GM23338 (cell line): ENCODE results near the gene SMG9. TPM values are rescaled to one million over a fixed set of nuclear protein-coding genes. Genes with fewer than 3 reads are reported as not detected.
A peak's percentile ranks its signal among the peaks of the same experiment; 100 is the strongest.
"Not testable (repeated sequence)": the region's sequence is repeated elsewhere in the genome, so short reads cannot be mapped to it uniquely, and the experiment has no call there.

ENCODE experiments used
- ATAC-seq: fragments of 200-7000 bp; cut with Tn5 transposase; 3 replicates; pipeline ENCODE4 v1.9.1; 2020
- DNase-seq: peaks from one replicate; pipeline ENCODE4 v3.0.0-alpha.2; 2015; ENCODE audit warnings: low spot score
- H2AFZ ChIP-seq: fragments of 200-600 bp; sonication (generic); 2 replicates; pipeline ENCODE4 v1.8.0; 2016; ENCODE audit warnings: antibody characterized with exemption, mild to moderate bottlenecking, moderate library complexity
- H3F3A ChIP-seq: fragments of 200-600 bp; sonication (generic); replicated peaks from 2 replicates; pipeline ENCODE4 v1.8.0; 2017; ENCODE audit warnings: antibody characterized with exemption, mixed run types, low read depth
- H3K27ac ChIP-seq: fragments of 200-600 bp; sonication (generic); 2 replicates; pipeline ENCODE4 v1.6.1; 2016; ENCODE audit warnings: low read depth
- H3K27me3 ChIP-seq: fragments of 200-600 bp; sonication (generic); 2 replicates; pipeline ENCODE4 v1.8.0; 2016; ENCODE audit warnings: mild to moderate bottlenecking, mixed run types, moderate library complexity; ENCODE audit not compliant: insufficient read depth
- H3K36me3 ChIP-seq: fragments of 200-600 bp; sonication (generic); 2 replicates; pipeline ENCODE4 v1.8.0; 2016; ENCODE audit warnings: mild to moderate bottlenecking; ENCODE audit not compliant: insufficient read depth
- H3K4me1 ChIP-seq: fragments of 200-600 bp; sonication (generic); 2 replicates; pipeline ENCODE4 v1.8.0; 2016; ENCODE audit warnings: mild to moderate bottlenecking, moderate library complexity; ENCODE audit not compliant: insufficient read depth
- H3K4me2 ChIP-seq: fragments of 200-600 bp; sonication (generic); 2 replicates; pipeline ENCODE4 v1.7.1; 2017; ENCODE audit warnings: mixed run types
- H3K4me3 ChIP-seq: fragments of 200-600 bp; sonication (generic); 2 replicates; pipeline ENCODE4 v1.6.1; 2016; ENCODE audit warnings: mixed run types
- H3K79me2 ChIP-seq: fragments of 200-600 bp; sonication (generic); replicated peaks from 2 replicates; pipeline ENCODE4 v1.8.0; 2017; ENCODE audit warnings: mild to moderate bottlenecking; ENCODE audit not compliant: insufficient read depth
- H3K9me2 ChIP-seq: fragments of 200-600 bp; sonication (generic); 2 replicates; pipeline ENCODE4 v1.8.0; 2017; ENCODE audit not compliant: insufficient read depth
- H4K20me1 ChIP-seq: fragments of 200-600 bp; sonication (generic); replicated peaks from 2 replicates; pipeline ENCODE4 v1.8.0; 2017; ENCODE audit warnings: mild to moderate bottlenecking; ENCODE audit not compliant: insufficient read depth
- H3K27ac Mint-ChIP-seq: 2 replicates; pipeline ENCODE4 v1.8.0; 2020; ENCODE audit warnings: inconsistent platforms, mild to moderate bottlenecking, moderate library complexity, mixed read lengths
- H3K27me3 Mint-ChIP-seq: 3 replicates; pipeline ENCODE4 v1.8.0; 2022; ENCODE audit warnings: low read depth, mild to moderate bottlenecking, moderate library complexity, mixed read lengths, inconsistent platforms; ENCODE audit not compliant: insufficient read depth, poor library complexity
- H3K36me3 Mint-ChIP-seq: 3 replicates; pipeline ENCODE4 v1.8.0; 2021; ENCODE audit warnings: low read depth, mild to moderate bottlenecking, inconsistent platforms, moderate library complexity, mixed read lengths
- H3K4me1 Mint-ChIP-seq: 3 replicates; pipeline ENCODE4 v1.8.0; 2020; ENCODE audit warnings: mild to moderate bottlenecking, inconsistent platforms, mixed read lengths
- H3K4me3 Mint-ChIP-seq: 3 replicates; pipeline ENCODE4 v1.8.0; 2021; ENCODE audit warnings: moderate library complexity, mild to moderate bottlenecking, inconsistent platforms, mixed read lengths
- H3K9me3 Mint-ChIP-seq: 3 replicates; pipeline ENCODE4 v1.8.0; 2020; ENCODE audit warnings: moderate library complexity, mild to moderate bottlenecking, inconsistent platforms, mixed read lengths
- CREB1 ChIP-seq: fragments of 250-450 bp; sonication (Bioruptor Pico); IDR thresholded peaks from 2 replicates; pipeline ENCODE4 v1.5.0; 2020; ENCODE audit warnings: low read depth, mild to moderate bottlenecking, moderate library complexity
- EZH2 ChIP-seq: fragments of 200-600 bp; sonication (generic); IDR thresholded peaks from one replicate; pipeline ENCODE4 v1.8.0; 2017; ENCODE audit warnings: antibody characterized with exemption, mild to moderate bottlenecking, low read depth; ENCODE audit not compliant: unreplicated experiment
- POLR2AphosphoS5 ChIP-seq: IDR thresholded peaks from 2 replicates; pipeline ENCODE4 v1.6.1; 2016; ENCODE audit warnings: antibody characterized with exemption, low read depth
- ZNF331 ChIP-seq: fragments of 250-450 bp; sonication (Bioruptor Pico); IDR thresholded peaks from 2 replicates; pipeline ENCODE4 v1.5.0; 2020; ENCODE audit warnings: low read depth, mild to moderate bottlenecking, moderate library complexity
- polyA plus RNA-seq: library from polyadenylated mRNA; unstranded; fragments of >200 nt; fragmentation: Nextera tagmentation; extraction: Ambion mirVana; gene quantifications from 2 replicates; pipeline ENCODE4 v1.2.1, GENCODE V29; 2016
- total RNA-seq: library from RNA; depleted of rRNA; stranded (reverse); fragments of >200 nt; shearing (Covaris generic); gene quantifications from 2 replicates; pipeline ENCODE4 v1.2.3, GENCODE V29; 2014
- TF ChIP-seq, protein P1 (sequence below): IDR thresholded peaks from one replicate; pipeline ENCODE4 v1.6.1; 2018; ENCODE audit warnings: antibody characterized with exemption; ENCODE audit not compliant: unreplicated experiment
- TF ChIP-seq, protein P2 (sequence below), 2 experiments: fragments of 200-600 bp in 1 of 2; sonication (generic) in 1 of 2; conservative IDR thresholded peaks; 2 replicates each; pipeline versions ENCODE4 v1.5.1 to v1.6.1; 2016 to 2017; ENCODE audit warnings: antibody characterized with exemption in 2 of 2, low read depth in 2 of 2, mild to moderate bottlenecking in 2 of 2, moderate library complexity in 1 of 2

SMG9 gene
- total and polyA plus RNA-seq, 2 experiments from 2014 or later: 13.2 to 14.0 TPM

DNA sequence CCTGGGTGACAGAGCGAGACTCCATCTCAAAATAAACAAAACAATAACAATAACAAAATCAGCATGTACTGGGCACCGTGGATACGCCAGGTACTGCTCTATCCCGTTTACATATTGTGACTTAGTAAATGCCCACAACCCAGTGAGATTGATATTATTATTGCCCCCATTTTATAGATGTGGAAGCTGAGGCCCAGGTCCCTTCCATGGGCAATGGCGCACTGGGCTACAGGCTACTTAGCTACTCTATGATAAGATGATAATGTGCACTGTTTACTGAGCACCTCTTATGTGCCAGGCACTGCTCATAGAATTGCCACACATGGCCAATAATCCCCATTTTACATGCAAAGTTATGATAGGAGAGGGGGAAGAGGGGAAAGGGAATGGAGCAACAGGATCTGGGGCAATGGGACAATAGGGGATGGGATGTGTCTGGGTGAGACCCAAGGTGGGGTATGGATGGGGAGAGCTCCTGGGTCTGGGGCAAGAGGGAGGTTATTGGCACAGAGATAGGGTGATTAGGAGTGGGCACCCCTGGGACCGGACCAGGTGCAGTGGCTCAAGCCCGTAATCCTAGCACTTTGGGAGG is 20.6 kb upstream of the SMG9 start (continued):
- no peak for TF ChIP-seq CREB1 (CRISPR knock-in tag)

DNA sequence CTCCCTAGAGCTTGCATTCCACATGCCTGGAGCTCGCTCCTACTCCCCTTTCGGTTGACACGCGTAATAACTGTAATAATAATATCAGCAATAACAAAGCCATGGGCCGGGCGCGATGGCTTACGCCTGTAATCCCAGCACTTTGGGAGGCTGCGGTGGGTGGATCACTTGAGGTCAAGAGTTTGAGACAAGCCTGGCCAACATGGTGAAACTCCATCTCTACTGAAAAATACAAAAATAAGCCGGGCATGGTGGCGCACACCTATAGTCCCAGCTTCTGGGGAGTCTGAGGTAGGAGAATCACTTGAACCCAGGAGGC is 20.1 kb upstream of the SMG9 start:
- Mint-ChIP-seq H3K27me3 (peaks cover 52% of the 10 kb centered on the region), H3K4me1 (peaks cover 45% of the 10 kb centered on the region), H3K4me3 (peak overlapping the region; percentile 72)
- H4K20me1 ChIP-seq, H3K9me2 ChIP-seq, H3K27ac Mint-ChIP-seq, H3K9me3 Mint-ChIP-seq, H3F3A ChIP-seq, ATAC-seq, H3K36me3 ChIP-seq, H3K27ac ChIP-seq, H3K79me2 ChIP-seq, DNase-seq, H3K36me3 Mint-ChIP-seq: not testable (repeated sequence)
- Histone ChIP-seq H3K4me2 (peak overlapping the region; percentile 93), H3K27me3 (peaks cover 44% of the 10 kb centered on the region), H2AFZ (0 out of 2 replicates have a peak overlapping the region, but pooled peaks have one; percentile 59), H3K4me1 (peaks cover 36% of the 10 kb centered on the region), H3K4me3 (peak overlapping the region; percentile 82)

DNA sequence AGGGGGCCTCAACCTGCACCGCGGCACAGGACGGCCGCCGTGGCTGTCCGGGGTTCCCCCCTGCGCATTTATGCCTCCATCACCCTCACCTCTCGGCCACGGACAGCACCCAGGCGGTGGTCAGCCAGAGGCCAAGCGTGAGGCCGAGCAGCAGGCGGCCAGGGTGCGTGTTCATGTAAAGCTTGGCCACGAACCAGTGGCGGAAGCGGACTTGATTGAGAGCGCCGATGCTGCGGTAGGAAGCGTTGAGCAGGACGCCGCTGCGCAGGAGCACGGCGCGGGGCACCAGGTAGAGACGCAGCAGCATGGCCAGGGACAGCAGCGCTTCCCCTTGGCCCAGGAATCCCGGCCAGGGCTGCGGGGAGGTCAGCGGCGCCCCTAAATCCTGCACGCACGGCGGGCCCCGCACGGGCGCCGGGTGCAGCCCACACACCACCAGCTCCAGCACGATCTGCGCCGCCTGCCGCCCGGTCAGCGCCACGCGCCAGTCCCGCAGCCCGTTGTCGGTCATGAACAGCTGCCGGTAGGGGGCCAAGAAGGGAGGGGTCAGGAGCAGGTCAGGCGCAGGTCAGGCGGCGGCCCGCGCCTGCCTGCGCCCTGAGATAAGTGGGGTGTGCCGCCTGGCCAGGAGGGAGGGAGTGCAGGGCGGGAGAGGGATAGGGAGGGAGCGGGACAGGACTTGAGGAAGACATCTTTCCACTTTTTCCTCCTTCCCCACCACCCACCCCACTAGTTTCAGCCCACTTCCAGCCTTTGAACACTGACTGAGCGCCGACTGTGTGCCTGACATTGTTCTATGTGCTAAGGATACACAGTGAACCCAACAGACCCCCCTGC is 19.6 kb upstream of the SMG9 start:
- Mint-ChIP-seq H3K4me1 (peaks cover 39% of the 10 kb centered on the region), H3K36me3 (no peaks in the 10 kb centered on the region), H3K9me3 (no peaks in the 10 kb centered on the region; the same call in 2 of the 3 replicates), H3K27me3 (peaks cover 52% of the 10 kb centered on the region), H3K4me3 (peak overlapping the region; percentile 72), H3K27ac (no peak overlapping the region)
- Histone ChIP-seq H3F3A (no peaks in the 10 kb centered on the region), H3K4me2 (peak overlapping the region; percentile 93), H3K4me3 (peak overlapping the region; percentile 82), H3K79me2 (no peaks in the 10 kb centered on the region), H3K9me2 (no peaks in the 10 kb centered on the region), H3K4me1 (peaks cover 30% of the 10 kb centered on the region), H3K36me3 (no peaks in the 10 kb centered on the region), H4K20me1 (no peaks in the 10 kb centered on the region), H3K27ac (no peak overlapping the region), H3K27me3 (peaks cover 44% of the 10 kb centered on the region), H2AFZ (peak overlapping the region; percentile 99)
- peak; percentile 91 for DNase-seq
- ATAC-seq: peak; percentile 90
- no peak for TF ChIP-seq ZNF331
- no peak for TF ChIP-seq POLR2AphosphoS5
- TF ChIP-seq EZH2: peak; percentile 25
- TF ChIP-seq, protein P1, sequence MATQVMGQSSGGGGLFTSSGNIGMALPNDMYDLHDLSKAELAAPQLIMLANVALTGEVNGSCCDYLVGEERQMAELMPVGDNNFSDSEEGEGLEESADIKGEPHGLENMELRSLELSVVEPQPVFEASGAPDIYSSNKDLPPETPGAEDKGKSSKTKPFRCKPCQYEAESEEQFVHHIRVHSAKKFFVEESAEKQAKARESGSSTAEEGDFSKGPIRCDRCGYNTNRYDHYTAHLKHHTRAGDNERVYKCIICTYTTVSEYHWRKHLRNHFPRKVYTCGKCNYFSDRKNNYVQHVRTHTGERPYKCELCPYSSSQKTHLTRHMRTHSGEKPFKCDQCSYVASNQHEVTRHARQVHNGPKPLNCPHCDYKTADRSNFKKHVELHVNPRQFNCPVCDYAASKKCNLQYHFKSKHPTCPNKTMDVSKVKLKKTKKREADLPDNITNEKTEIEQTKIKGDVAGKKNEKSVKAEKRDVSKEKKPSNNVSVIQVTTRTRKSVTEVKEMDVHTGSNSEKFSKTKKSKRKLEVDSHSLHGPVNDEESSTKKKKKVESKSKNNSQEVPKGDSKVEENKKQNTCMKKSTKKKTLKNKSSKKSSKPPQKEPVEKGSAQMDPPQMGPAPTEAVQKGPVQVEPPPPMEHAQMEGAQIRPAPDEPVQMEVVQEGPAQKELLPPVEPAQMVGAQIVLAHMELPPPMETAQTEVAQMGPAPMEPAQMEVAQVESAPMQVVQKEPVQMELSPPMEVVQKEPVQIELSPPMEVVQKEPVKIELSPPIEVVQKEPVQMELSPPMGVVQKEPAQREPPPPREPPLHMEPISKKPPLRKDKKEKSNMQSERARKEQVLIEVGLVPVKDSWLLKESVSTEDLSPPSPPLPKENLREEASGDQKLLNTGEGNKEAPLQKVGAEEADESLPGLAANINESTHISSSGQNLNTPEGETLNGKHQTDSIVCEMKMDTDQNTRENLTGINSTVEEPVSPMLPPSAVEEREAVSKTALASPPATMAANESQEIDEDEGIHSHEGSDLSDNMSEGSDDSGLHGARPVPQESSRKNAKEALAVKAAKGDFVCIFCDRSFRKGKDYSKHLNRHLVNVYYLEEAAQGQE: peak; percentile 14
- TF ChIP-seq, protein P2, sequence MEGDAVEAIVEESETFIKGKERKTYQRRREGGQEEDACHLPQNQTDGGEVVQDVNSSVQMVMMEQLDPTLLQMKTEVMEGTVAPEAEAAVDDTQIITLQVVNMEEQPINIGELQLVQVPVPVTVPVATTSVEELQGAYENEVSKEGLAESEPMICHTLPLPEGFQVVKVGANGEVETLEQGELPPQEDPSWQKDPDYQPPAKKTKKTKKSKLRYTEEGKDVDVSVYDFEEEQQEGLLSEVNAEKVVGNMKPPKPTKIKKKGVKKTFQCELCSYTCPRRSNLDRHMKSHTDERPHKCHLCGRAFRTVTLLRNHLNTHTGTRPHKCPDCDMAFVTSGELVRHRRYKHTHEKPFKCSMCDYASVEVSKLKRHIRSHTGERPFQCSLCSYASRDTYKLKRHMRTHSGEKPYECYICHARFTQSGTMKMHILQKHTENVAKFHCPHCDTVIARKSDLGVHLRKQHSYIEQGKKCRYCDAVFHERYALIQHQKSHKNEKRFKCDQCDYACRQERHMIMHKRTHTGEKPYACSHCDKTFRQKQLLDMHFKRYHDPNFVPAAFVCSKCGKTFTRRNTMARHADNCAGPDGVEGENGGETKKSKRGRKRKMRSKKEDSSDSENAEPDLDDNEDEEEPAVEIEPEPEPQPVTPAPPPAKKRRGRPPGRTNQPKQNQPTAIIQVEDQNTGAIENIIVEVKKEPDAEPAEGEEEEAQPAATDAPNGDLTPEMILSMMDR (conservative IDR thresholded peaks at IDR 0.05; ENCODE audit: low read depth in 2 of 2): peak; percentile 36 to 56
